Urinary bladder (tissue), 4 donors: ENCODE measurements around the gene PEPD. TPM values are rescaled to one million over a fixed set of nuclear protein-coding genes. Genes with fewer than 3 reads are reported as not detected.
"Not testable (repeated sequence)": the region's sequence is repeated elsewhere in the genome, so short reads cannot be mapped to it uniquely, and the experiment has no call there.

Experiments used
- DNase-seq: peaks from one replicate; pipeline ENCODE4 v3.0.0-alpha.2; 2015; ENCODE audit errors: extremely low spot score
- H3K27ac ChIP-seq: one replicate; pipeline ENCODE4 v1.5.1; 2013; ENCODE audit warnings: low read depth, mild to moderate bottlenecking, moderate library complexity
- H3K36me3 ChIP-seq: one replicate; pipeline ENCODE4 v1.6.1; 2013; ENCODE audit warnings: mild to moderate bottlenecking, moderate library complexity; ENCODE audit not compliant: insufficient read depth
- H3K4me1 ChIP-seq: one replicate; pipeline ENCODE4 v1.6.1; 2013; ENCODE audit warnings: mild to moderate bottlenecking, moderate library complexity; ENCODE audit not compliant: insufficient read depth
- H3K4me3 ChIP-seq: one replicate; pipeline ENCODE4 v1.5.1; 2013; ENCODE audit warnings: low read depth, low read length
- WGBS: extraction: QIAGEN DNeasy Blood & Tissue Kit; methylation state at CpG from one replicate; pipeline ENCODE4 v1.1.7; 2013; 5-methylcytosine and 5-hydroxymethylcytosine counted together
- polyA plus RNA-seq: library from polyadenylated mRNA; stranded (reverse); fragments of 200-250 nt; gene quantifications from one replicate; pipeline ENCODE4 v1.2.3, GENCODE V29; 2013
- total RNA-seq: library from RNA; depleted of rRNA; stranded (reverse); fragments of >200 nt; gene quantifications from one replicate; pipeline ENCODE4 v1.2.3, GENCODE V29; 2014
- donor health status: healthy with polysubstance abuse.
- donor health status: healthy.

Gene PEPD
- total and polyA plus RNA-seq, 2 donors, result 24.2 to 85.0 TPM

GRCh38 chr19:33496038-33496895 is 25.3 kb downstream of the PEPD start:
- H3K4me1 ChIP-seq, result no peaks in the 10 kb centered on the region
- WGBS, result 83% methylated on average over 29 of the region's 29 CpGs
- H3K27ac ChIP-seq, result no peak overlapping the region
- H3K4me3 ChIP-seq, result no peak overlapping the region
- DNase-seq, result no peak
- H3K36me3 ChIP-seq, result peaks cover 3% of the 10 kb centered on the region

- no peak overlapping the region for H3K4me3 ChIP-seq
- no peak overlapping the region for H3K27ac ChIP-seq
- no peaks in the 10 kb centered on the region for H3K4me1 ChIP-seq
- WGBS, result 92% methylated on average over 14 of the region's 14 CpGs
- peaks cover 3% of the 10 kb centered on the region for H3K36me3 ChIP-seq
- no peak for DNase-seq
These were observed 28.0 kb downstream of the PEPD start for GRCh38 chr19:33493401-33494275.

GRCh38 chr19:33492951-33493350 is 28.6 kb downstream of the PEPD start:
- Histone ChIP-seq H3K4me3 (no peak overlapping the region), H3K36me3 (peaks cover 3% of the 10 kb centered on the region), H3K4me1 (no peaks in the 10 kb centered on the region), H3K27ac (no peak overlapping the region)
- 92% methylated on average over 8 of the region's 8 CpGs for WGBS
- no peak for DNase-seq

- Histone ChIP-seq H3K4me1 (no peaks in the 10 kb centered on the region), H3K27ac (no peak overlapping the region), H3K4me3 (no peak overlapping the region), H3K36me3 (peaks cover 3% of the 10 kb centered on the region)
- no peak for DNase-seq
- WGBS, result 95% methylated on average over 7 of the region's 7 CpGs
These were observed 29.5 kb downstream of the PEPD start for GRCh38 chr19:33492090-33492489.

- 94% methylated on average over 8 of the region's 8 CpGs for WGBS
- H3K4me3 ChIP-seq, DNase-seq, H3K27ac ChIP-seq, H3K4me1 ChIP-seq, H3K36me3 ChIP-seq: not testable (repeated sequence)
These were observed 31.0 kb downstream of the PEPD start for GRCh38 chr19:33490596-33490995.

GRCh38 chr19:33490041-33490451 is 31.5 kb downstream of the PEPD start:
- DNase-seq, result no peak
- Histone ChIP-seq H3K4me3 (no peak overlapping the region), H3K4me1 (no peaks in the 10 kb centered on the region), H3K36me3 (no peaks in the 10 kb centered on the region), H3K27ac (no peak overlapping the region)
- 86% methylated on average over 9 of the region's 9 CpGs for WGBS

GRCh38 chr19:33488826-33489225 is 32.8 kb downstream of the PEPD start:
- Histone ChIP-seq H3K36me3 (no peaks in the 10 kb centered on the region), H3K4me3 (no peak overlapping the region), H3K27ac (no peak overlapping the region), H3K4me1 (no peaks in the 10 kb centered on the region)
- no peak for DNase-seq
- WGBS, result 95% methylated on average over 8 of the region's 8 CpGs

- Histone ChIP-seq H3K36me3 (no peaks in the 10 kb centered on the region), H3K27ac (no peak overlapping the region), H3K4me3 (no peak overlapping the region), H3K4me1 (no peaks in the 10 kb centered on the region)
- 80% methylated on average over 16 of the region's 16 CpGs for WGBS
- DNase-seq, result no peak
These were observed 33.4 kb downstream of the PEPD start for GRCh38 chr19:33487901-33488800.

GRCh38 chr19:33486936-33487811 is 34.4 kb downstream of the PEPD start:
- H3K27ac ChIP-seq, result no peak overlapping the region
- DNase-seq, result no peak
- H3K4me3 ChIP-seq, result no peak overlapping the region
- 79% methylated on average over 23 of the region's 23 CpGs for WGBS
- no peaks in the 10 kb centered on the region for H3K4me1 ChIP-seq
- H3K36me3 ChIP-seq, result no peaks in the 10 kb centered on the region

GRCh38 chr19:33486407-33486806 is 35.2 kb downstream of the PEPD start:
- Histone ChIP-seq H3K4me3 (no peak overlapping the region), H3K4me1 (no peaks in the 10 kb centered on the region), H3K36me3 (no peaks in the 10 kb centered on the region), H3K27ac (no peak overlapping the region)
- DNase-seq, result no peak
- 87% methylated on average over 8 of the region's 8 CpGs for WGBS

GRCh38 chr19:33484226-33484774 is 37.3 kb downstream of the PEPD start:
- Histone ChIP-seq H3K36me3 (no peaks in the 10 kb centered on the region), H3K4me3 (no peak overlapping the region), H3K27ac (no peak overlapping the region), H3K4me1 (no peaks in the 10 kb centered on the region)
- no peak for DNase-seq
- WGBS, result 96% methylated on average over 8 of the region's 8 CpGs

- no peak for DNase-seq
- peaks cover under 1% of the 10 kb centered on the region for H3K36me3 ChIP-seq
- no peak overlapping the region for H3K4me3 ChIP-seq
- no peaks in the 10 kb centered on the region for H3K4me1 ChIP-seq
- H3K27ac ChIP-seq, result no peak overlapping the region
- 78% methylated on average over 3 of the region's 3 CpGs for WGBS
These were observed 39.1 kb downstream of the PEPD start for GRCh38 chr19:33482476-33482875.
